CD4-positive, alpha-beta T cell treated with Interleukin-1 beta for 1 hour (primary cell): ENCODE measurements around the gene GDPD4.

Source experiments
- DNase-seq, 2 donors: peaks; one replicate each; pipeline ENCODE4 v3.0.0-alpha.2; 2020 to 2022

The GDPD4 gene

DNA sequence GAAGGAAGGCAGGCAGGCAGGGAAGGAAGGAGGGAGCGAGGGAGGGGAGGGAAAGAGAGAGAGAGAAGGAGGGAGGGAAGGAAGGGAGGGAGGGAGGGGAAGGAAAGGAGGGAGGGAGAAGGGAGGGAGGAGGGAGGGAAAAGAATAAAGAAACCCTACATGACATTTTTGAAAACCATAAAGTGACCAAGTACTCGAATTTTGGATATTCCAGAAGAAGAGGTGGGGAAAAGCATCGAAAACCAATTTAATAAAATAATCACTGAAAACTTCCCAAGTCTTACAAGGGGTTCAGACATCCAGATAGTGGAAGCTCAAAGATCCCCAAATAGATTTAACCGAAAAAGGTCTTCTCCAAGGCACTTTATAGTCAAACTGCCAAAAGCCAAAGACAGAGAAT is 11.7 kb downstream of the GDPD4 start:
- DNase-seq: no peak

DNA sequence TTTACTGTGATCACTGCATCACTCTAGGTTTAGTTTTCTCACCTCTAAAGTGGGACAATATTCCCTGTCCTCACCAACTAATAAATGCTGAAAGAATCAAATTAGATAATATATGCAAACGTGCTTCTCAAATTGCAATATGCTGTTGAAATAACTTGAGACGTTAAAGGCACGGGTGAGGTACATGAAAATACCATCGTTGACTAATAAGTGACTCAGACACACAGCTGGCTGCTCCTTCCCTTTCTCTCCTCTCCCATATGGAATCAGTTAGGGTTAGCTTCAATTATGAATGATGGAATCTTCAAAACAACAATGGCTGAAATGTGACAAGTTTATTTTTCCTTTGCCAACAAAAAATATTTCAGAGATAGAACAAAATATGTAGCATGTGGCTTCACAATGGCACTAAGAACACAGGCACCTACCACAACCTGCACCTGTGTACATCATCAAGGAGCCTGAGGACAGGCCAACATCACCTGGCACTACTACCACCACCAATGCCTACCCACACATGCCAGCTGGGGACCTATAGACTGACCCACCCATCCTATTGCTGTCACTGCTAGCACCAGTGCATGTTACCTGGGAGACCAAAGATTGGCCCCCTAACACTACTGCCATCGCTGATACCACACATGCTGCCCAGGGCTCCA is 13.7 kb downstream of the GDPD4 start:
- DNase-seq: no peak

- DNase-seq: no peak
Observed at GRCh38 chr11:77287136-77287535, 14.3 kb downstream of the GDPD4 start.

- no peak for DNase-seq
Observed at GRCh38 chr11:77284476-77285468, 16.7 kb downstream of the GDPD4 start.

- no peak for DNase-seq
Observed at GRCh38 chr11:77283101-77283500, 18.4 kb downstream of the GDPD4 start.

DNA sequence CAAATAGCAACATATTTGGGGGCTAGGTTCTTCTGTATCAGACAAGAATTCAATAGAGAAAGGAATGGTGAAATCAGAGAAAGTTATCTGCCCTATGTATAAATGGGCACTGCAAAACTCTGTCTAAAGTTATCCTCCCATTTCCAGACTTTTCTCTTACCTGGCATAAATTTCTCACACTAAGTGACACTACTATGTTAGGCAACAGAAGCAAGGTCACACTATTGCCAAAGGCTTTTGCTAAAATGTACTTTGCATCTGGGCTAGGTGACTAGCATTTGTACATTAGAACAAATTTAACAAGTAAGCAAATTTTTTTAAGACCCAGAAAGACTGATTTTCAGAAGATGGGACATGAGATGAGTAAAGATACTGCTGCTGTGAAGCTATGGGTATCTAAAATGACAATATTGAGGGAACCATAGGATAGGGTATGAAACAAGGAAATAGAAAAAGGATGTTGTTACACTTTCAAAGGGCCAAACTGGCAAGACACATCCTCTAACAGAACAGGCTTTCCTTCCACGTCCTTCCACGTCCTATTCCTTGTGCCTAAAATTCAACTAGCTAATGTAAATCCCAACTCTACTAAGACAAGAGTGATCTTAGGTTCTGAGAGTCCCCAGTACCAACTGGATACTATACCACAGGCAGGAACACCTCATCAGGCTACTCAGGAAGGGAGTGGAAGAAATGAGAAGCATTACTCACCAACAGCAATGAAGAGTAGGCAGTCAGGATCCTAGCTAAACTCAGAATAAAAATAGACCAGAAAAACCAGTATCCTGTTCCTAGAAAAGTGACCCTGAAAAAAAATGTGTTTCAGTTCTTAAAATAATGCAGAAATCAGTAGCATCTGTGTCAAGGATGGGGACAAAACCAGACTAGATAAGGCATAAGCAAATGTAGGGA is 22.6 kb downstream of the GDPD4 start:
- DNase-seq: no peak

DNA sequence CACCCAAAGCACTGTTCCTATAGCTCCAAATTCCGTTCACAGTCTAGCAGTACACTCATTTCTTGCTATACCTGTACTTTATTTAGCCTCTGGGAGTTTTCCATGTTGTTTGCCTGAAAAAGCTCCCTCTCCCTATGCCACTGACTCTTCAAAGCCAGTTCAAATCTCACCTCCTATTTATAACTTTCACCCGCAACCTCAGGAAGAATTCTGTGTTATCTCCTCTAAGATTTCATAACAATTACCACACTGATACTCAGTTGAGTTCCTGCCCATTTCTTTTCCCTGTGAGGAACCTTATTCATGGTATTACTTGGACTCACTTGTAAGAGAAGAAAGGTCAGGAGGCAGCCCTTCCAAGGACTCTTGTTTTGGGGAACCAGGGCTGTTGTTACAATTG is 25.2 kb downstream of the GDPD4 start:
- no peak for DNase-seq

GRCh38 chr11:77270921-77271320 is 30.6 kb downstream of the GDPD4 start:
- DNase-seq: no peak

GRCh38 chr11:77269484-77270123 is 31.9 kb downstream of the GDPD4 start:
- no peak for DNase-seq

- no peak for DNase-seq
Observed at GRCh38 chr11:77267962-77268361, 33.5 kb downstream of the GDPD4 start.

- no peak for DNase-seq
Observed at GRCh38 chr11:77266766-77267165, 34.7 kb downstream of the GDPD4 start.

- DNase-seq: no peak
Observed at GRCh38 chr11:77262803-77263202, 38.7 kb downstream of the GDPD4 start.

GRCh38 chr11:77259641-77260040 is 41.8 kb downstream of the GDPD4 start:
- DNase-seq: no peak

DNA sequence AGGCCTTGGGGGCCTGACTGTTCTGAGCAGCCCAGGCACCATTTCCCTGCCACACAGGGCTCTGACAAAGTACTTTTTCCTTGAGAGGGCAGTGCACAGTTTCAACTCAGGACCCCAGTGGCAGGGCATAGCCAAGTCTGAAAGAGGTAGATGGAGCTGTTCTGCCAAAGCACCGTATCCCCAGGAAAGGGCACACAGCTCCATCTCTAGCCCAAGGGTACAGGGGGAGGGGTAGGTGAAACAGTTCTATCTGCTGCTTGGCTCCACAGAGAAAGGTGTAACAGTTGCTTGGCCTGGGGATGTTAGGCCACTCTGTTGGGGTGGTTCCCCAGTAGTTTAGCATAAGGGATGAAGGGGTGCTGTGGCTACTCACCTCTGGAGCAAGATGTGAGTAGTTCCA is 47.8 kb downstream of the GDPD4 start:
- DNase-seq: no peak

DNA sequence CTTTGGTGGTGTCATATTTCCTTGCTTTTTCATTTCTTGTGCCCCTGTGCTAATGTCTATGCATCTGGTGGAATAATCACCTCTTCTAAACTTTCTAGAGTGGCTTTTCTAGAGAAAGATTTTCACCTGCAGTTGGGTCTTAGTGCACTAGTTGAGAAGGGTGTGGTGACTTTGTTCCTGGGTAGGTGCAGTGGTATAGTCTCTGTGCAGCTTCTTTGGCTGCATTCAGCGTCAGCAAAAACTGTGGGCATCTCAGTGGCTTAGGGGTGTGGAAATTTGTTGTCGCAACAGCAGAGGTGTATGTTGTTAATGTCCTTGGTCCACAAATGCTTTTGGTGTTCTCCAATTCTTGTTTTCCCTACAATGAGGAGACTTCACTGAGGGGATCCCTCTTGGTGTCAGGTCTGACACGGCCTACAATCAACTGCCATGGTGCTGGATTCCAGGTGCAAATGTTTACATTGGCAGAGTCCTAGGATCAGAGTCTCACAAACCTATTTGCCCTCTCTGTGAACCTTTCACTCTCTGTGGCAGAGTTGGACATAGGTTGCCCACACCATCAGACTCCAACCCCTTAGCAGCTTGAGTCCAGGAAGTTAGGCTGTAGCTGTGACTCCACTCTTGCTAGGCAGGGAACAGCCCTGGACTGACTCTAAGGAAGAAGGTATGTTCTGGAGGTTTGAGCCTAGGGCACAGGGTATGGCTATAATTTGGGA is 48.8 kb downstream of the GDPD4 start:
- no peak for DNase-seq

DNA sequence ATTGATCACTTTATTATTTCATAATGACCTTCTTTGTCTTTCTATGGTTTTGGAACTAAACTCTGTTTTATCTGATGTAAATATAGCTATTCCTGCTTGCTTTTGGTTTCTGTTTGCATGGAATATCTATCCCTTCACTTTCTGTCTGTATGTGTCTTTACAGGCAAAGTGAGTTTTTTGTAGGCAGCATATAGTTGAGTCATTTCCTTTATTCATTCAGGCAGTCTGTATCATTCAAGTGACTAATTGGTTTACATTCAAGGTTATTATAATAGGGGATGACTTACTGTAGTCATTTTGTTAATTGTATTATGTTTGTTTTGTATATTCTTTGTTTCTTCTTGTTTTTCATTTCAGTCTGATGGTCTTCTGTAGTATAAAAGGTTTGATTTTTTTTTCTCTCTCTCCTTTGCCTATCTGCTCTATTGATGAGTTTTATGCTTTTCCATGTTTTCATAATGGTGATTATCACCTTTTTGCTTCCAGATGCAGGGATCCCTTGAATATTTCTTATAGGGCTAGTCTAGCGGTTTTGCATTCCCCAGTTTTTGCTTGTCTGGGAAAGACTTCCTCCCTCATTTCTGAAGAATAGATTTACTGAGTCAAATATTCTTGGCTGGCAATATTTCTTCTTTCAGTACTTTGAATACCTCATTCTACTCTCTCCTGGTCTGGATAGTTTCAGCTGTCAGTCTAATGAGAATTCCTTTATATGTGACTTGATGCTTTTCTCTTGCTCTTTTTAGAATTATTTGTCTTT is 50.4 kb downstream of the GDPD4 start:
- no peak for DNase-seq

- no peak for DNase-seq
Observed at GRCh38 chr11:77249427-77249826, 52.1 kb downstream of the GDPD4 start.

DNA sequence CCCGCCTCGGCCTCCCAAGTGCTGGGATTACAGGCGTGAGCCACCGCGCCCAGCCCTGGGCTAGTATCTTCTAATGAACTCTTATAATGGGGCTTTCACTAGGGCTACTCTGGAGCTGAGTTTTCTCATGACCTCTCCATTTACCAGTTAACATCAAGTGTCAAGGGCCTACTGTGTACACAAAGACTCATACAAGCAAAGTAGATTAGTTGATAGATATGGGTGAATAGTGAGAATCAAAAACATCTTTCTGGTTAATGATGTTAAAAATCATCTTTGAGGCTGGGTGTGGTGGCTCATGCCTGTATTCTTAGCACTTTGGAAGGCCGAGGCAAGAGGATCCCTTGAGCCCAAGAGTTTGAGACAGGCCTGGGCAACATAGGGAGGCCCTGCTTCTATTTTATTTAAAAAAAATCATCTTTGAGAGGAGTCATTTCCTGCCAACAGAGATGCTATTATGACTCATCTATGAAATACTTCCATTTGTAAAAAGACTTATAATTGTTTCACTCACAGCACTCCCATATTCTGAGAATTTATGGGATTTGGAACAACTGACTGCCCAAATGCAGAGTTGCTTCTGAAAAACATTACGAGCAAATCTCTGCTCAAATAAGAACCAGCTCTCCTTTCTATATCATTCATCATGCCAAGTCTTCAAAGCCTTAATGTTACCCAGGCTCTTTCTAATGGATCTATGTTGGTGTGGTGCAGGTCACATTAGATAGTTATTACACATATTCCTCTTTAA is 57.0 kb downstream of the GDPD4 start:
- DNase-seq: no peak

DNA sequence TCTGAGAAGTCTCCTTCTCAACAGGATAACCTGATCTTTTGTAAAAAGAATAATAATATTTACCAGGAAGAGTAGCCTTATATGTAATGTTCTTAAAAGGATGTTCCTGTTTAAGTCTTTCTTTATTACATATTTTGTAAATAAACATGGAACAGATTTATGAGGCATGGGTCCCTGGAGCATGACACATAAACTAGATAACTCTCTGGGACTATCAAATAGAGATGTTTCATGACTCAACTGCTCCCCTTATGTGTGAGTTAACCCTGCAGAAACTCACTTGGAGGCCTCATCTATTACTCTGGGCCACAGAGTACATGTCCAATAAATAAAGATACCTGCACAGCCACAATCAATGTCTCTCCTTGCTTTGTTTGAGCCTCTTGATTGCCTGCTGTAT is 64.6 kb downstream of the GDPD4 start:
- no peak for DNase-seq

- DNase-seq: no peak
Observed at GRCh38 chr11:77233011-77233410, 68.5 kb downstream of the GDPD4 start.
